ENCODE results near the gene DAP.

GRCh38 chr5:10663489-10664179 is 97.4 kb downstream of the DAP start:
- TF ChIP-seq TAF1 (IDR thresholded peaks at IDR 0.05; ENCODE audit: borderline replicate concordance, insufficient read depth, low read length) (no peak), POLR2AphosphoS5 (IDR thresholded peaks at IDR 0.05; ENCODE audit: low read depth, low read length) (no peak)
